ENCODE data around the gene MBD6. TPM values are rescaled to one million over a fixed set of nuclear protein-coding genes. Genes with fewer than 3 reads are reported as not detected.

MBD6 gene
- total RNA-seq, 2 experiments from 2014 or later, result 23.9 to 110 TPM

DNA sequence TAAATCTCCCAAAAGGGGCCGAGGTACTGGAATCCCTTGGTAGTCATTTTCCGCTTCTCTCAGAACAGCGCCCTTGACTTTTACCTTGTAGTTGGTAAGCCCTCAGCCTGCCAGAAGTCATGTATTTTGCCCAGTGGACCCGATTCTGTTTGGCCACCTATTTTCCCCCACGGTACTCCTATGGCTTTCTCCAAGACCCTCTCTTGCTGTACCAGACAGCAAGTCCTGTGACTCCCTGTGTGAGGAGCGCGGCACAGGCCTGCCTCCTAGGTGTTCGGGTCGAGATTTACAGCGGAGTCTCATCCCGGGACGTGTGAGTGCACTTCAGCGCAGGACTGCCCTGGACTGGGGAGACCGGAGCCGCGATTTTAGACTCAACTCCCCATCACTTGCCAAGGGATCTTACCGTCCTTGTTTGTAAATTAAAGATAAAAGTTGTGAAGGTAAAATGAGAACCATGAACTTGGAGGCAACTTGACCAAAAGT, 1.1 kb upstream of the MBD6 start:
- peak overlapping the region; percentile 54; the same call in 1 of the 2 replicates for H2AFZ ChIP-seq (ENCODE audit: low read length)
- CTCF ChIA-PET (ENCODE audit: unreplicated experiment), result no interaction called here
- intact Hi-C loops (cut with micrococcal nuclease; ENCODE audit: unreplicated experiment), result loop anchor here (2.0 to 5.0 kb wide), 4 partner anchors 25 to 281 kb away; partner anchors contain the start of genes CDK4, DCTN2 and PIP4K2C
- peak overlapping the region; percentile 94 for H3K4me2 ChIP-seq (ENCODE audit: low read length)
- H4K20me1 ChIP-seq (ENCODE audit: insufficient read depth, low read length), result peaks cover 22% of the 10 kb centered on the region
- peaks cover 52% of the 10 kb centered on the region for H3K4me1 ChIP-seq (ENCODE audit: insufficient read depth, low read length, poor library complexity, severe bottlenecking)
- H3K9me3 ChIP-seq (ENCODE audit: low read length), result no peaks in the 10 kb centered on the region
- H3K27ac ChIP-seq (ENCODE audit: low read depth, low read length, poor library complexity, severe bottlenecking), result peak overlapping the region; percentile 97
- no TSS peak for BruUV-seq (replicated peaks)
- peaks cover 44% of the 10 kb centered on the region for H3K79me2 ChIP-seq (ENCODE audit: insufficient read depth, low read depth, low read length)
- POLR2A ChIA-PET, result interaction anchor here (0.7 to 1.2 kb wide), 2 partner anchors 42 to 110 kb away, joined by 3 to 4 read pairs; partner anchors contain the start of gene ARHGAP9
- H3K9me2 ChIP-seq (ENCODE audit: insufficient read depth, low read length), result no peaks in the 10 kb centered on the region
- DNase-seq (ENCODE audit: low spot score), result no peak
- H3K36me3 ChIP-seq (ENCODE audit: insufficient read depth, low read length), result peaks cover 60% of the 10 kb centered on the region
- H3K4me3 ChIP-seq (ENCODE audit: low read depth, low read length, poor library complexity, severe bottlenecking), result peak overlapping the region; percentile 83
- no peak for TF ChIP-seq EZH2phosphoT487 (IDR thresholded peaks at IDR 0.05; ENCODE audit: borderline replicate concordance, low read depth, low read length)
- TF ChIP-seq, protein P1, sequence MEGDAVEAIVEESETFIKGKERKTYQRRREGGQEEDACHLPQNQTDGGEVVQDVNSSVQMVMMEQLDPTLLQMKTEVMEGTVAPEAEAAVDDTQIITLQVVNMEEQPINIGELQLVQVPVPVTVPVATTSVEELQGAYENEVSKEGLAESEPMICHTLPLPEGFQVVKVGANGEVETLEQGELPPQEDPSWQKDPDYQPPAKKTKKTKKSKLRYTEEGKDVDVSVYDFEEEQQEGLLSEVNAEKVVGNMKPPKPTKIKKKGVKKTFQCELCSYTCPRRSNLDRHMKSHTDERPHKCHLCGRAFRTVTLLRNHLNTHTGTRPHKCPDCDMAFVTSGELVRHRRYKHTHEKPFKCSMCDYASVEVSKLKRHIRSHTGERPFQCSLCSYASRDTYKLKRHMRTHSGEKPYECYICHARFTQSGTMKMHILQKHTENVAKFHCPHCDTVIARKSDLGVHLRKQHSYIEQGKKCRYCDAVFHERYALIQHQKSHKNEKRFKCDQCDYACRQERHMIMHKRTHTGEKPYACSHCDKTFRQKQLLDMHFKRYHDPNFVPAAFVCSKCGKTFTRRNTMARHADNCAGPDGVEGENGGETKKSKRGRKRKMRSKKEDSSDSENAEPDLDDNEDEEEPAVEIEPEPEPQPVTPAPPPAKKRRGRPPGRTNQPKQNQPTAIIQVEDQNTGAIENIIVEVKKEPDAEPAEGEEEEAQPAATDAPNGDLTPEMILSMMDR (conservative IDR thresholded peaks at IDR 0.05; ENCODE audit: low read length), result peak; percentile 51; the same call in 1 of the 2 replicates

DNA sequence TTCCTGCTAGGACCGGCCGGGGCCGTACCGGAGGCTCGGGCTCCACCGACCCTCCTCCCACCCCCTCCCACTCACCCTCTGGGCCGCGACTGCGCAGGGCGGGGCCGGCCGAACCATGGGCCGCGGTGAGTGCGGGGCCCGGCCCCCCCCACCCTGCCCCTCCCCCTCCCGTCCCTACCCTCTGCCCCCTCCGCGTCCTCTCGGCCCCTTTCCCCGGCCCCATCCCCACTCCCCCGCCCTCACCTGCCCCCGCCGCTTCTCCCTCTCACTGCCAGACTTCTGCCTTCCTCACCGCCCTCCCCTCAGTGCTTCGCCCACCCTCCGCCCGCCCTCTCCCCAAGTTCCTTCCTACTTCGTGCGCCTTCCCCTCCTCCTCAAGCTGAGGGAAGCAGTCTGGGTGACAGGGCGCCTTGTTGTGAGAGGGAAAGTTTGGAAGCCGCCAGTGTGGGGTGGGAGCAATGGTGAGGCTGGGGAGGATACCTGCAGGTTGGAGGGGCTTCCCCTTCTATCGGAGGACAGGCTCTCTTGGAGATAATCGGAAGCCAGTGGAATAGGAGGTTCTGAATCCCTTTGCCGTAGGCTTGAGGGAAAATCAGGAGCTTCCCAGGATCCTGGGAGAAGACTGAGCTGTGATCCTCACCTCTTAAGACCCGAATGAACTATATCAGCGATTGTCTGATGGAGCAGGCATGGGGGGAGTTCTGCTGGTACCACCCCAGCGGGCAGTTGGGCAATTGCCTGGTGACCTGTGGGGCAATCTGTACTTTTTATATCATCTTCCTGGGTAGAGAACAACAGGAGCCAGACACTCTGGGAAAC, 472 bp downstream of the MBD6 start:
- H3K9me3 ChIP-seq (ENCODE audit: low read length), result no peaks in the 10 kb centered on the region
- H3K79me2 ChIP-seq (ENCODE audit: insufficient read depth, low read depth, low read length), result peaks cover 42% of the 10 kb centered on the region
- POLR2A ChIA-PET, result interaction anchor here (1.8 to 2.2 kb wide), 2 partner anchors 10 to 18 kb away, joined by 8 to 17 read pairs; no protein-coding TSS in a partner anchor
- no peaks in the 10 kb centered on the region for H3K9me2 ChIP-seq (ENCODE audit: insufficient read depth, low read length)
- H3K27ac ChIP-seq (ENCODE audit: low read depth, low read length, poor library complexity, severe bottlenecking), result peak overlapping the region; percentile 97
- intact Hi-C loops (cut with micrococcal nuclease; ENCODE audit: unreplicated experiment), result loop anchor here (2.0 to 5.0 kb wide), 3 partner anchors 24 to 229 kb away; partner anchors contain the start of genes CDK4, DCTN2 and PIP4K2C
- H3K4me1 ChIP-seq (ENCODE audit: insufficient read depth, low read length, poor library complexity, severe bottlenecking), result peaks cover 51% of the 10 kb centered on the region
- peaks cover 22% of the 10 kb centered on the region for H4K20me1 ChIP-seq (ENCODE audit: insufficient read depth, low read length)
- H3K4me3 ChIP-seq (ENCODE audit: low read depth, low read length, poor library complexity, severe bottlenecking), result peak overlapping the region; percentile 83
- CTCF ChIA-PET (ENCODE audit: unreplicated experiment), result interaction anchor here (0.6 kb wide), 2 partner anchors 11 to 249 kb away, joined by 3 to 10 read pairs; partner anchors contain the start of gene EEF1AKMT3
- H3K36me3 ChIP-seq (ENCODE audit: insufficient read depth, low read length), result peaks cover 60% of the 10 kb centered on the region
- BruUV-seq (replicated peaks), result no TSS peak
- no peak overlapping the region for H2AFZ ChIP-seq (ENCODE audit: low read length)
- TF ChIP-seq EZH2phosphoT487 (IDR thresholded peaks at IDR 0.05; ENCODE audit: borderline replicate concordance, low read depth, low read length), result no peak
- TF ChIP-seq, protein P1 (conservative IDR thresholded peaks at IDR 0.05; ENCODE audit: low read length), result no peak
- H3K4me2 ChIP-seq (ENCODE audit: low read length), result peak overlapping the region; percentile 81
- DNase-seq (ENCODE audit: low spot score), result peak; percentile 73

All from OCI-LY7 (cell line).